HG03139 (cell line): ENCODE data around the gene PARD3.
"Not testable (repeated sequence)": the region's sequence is repeated elsewhere in the genome, so short reads cannot be mapped to it uniquely, and the experiment has no call there.

ENCODE experiments used
- ATAC-seq: cut with Tn5 transposase; IDR thresholded peaks from one replicate; pipeline ENCODE4 v1.9.1; 2021; ENCODE audit not compliant: unreplicated experiment

Gene PARD3

DNA sequence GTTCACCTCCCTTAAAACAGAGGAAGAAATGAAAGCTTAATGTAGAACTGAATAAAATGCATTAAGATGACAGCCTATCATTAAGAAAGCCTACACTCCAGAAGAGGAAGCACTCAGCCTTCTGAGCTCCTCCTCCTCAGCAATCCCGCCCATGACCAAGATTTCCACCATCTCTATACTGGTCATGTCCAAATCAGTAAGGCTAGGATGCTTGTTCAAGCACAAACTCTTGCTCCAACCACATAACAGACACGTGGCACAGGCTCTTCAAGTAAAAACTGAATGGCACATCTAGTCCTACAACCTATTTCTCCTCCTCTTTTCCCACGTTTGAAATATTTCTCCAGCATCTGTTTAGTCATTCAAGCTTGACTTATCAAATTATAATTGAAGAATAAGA is 454.1 kb downstream of the PARD3 start:
- no peak for ATAC-seq

DNA sequence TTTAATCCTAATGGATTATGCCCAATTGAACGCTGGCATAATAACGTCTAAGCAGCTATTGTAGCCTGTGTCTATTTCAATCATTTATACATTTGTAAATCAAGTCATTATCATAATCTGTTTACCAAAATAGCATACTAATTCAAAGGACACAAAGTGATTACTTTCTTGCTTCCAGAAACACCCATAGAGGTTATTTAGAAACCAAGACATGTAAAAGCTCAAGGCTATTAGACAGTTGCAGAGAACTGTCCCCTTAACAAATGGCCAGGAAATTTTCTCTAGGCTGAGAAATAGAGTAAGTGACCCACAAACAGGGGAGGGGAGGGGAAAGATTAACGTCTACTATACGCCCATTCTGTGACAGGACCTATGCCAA is 455.7 kb downstream of the PARD3 start:
- no peak for ATAC-seq

DNA sequence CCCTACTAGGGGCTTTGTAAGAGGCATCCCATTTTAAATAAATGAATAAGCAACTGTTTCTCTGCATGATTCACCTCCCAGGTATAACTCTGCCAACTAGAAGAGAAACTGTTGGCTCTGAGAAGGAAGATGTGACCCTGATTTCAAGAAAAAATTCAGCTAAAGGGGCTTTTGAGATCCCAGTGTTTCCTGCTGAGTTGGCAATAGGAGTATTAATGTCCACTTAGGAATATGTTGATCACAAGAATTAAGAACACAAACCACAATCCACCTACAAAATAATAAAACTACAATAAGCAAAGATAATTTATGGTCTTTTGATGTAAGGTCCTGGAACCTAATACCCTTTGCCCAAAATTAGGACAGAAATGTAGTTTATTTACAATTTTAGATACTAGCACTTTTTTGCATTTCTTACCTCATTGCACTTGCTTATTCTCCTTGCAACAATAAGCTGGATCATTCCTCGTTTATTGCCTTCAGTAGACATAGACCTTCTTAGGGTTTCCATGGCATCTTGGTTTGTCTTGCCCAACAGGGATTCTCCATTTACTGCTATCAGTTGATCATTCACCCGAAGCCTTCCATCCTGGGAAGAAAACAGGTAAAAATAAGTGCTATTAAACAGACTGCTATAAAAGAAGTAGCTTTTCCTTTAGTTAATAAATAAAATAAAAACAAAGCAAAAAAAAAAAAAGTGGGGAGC is 456.2 kb downstream of the PARD3 start:
- ATAC-seq = no peak

DNA sequence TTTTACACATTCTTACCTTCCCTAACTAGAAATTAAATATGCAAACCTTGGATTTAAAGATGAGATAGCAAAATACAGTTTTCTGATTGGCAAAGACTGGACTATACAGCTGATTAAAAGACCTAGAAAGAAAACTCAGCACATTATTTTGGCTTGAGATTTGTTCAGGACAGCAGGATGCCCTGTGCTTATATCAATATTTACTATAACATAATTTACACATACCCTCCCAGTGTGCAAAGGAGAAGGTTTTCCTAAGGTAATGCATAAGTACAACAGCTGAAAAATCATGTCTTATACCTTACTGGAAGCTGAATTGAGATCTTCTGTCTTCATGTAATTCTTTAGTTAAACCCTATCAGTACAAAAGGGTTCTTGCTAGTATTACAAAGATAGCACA is 458.6 kb downstream of the PARD3 start:
- ATAC-seq = no peak

DNA sequence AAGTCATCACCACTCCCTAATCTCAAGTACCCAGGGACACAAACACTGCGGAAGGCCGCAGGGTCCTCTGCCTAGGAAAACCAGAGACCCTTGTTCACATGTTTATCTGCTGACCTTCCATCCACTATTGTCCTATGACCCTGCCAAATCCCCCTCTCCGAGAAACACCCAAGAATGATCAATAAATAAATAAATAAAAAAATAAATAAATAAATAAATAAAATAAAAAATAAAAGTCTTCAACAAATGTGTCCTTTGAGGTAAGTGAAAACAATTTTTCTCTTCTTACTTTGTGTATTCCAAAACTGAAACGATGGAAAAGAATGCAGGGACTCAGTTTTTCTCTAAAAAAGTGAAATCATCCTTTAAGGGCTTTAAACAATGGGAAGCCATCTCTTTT is 461.6 kb downstream of the PARD3 start:
- ATAC-seq = not testable (repeated sequence)

DNA sequence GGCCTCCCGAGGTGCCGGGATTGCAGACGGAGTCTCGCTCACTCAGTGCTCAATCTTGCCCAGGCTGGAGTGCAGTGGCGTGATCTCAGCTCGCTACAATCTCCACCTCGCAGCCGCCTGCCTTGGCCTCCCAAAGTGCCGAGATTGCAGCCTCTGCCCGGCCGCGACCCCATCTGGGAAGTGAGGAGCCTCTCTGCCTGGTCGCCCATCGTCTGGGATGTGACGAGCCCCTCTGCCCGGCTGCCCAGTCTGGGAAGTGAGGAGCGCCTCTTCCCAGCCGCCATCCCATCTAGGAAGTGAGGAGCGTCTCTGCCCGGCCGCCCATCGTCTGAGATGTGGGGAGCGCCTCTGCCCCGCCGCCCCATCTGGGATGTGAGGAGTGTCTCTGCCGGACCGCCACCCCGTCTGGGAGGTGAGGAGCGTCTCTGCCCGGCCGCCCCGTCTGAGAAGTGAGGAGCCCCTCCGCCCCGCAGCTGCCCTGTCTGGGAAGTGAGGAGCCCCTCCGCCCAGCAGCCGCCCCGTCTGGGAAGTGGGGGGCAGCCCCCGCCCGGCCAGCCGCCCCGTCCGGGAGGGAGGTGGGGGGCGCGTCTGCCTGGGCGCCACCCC is 462.4 kb downstream of the PARD3 start:
- ATAC-seq = not testable (repeated sequence)

DNA sequence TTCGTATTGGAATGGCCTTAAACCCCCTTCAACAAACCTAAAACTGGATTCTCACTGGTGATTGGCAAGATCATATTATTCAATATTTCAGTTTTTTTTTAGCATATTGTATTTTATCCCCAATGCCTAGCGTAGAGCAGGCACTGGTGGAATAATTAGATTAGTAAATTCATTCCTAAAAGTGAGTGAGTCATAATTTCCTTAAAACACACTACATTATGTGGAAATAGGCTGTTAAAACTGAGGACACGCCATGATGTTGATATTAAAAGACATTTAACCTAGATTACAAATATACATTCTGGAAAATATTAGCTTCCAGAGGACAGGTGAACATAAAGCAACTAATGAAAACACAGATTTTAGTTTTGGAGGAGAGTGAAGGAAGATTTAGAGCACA is 463.9 kb downstream of the PARD3 start:
- ATAC-seq = no peak

DNA sequence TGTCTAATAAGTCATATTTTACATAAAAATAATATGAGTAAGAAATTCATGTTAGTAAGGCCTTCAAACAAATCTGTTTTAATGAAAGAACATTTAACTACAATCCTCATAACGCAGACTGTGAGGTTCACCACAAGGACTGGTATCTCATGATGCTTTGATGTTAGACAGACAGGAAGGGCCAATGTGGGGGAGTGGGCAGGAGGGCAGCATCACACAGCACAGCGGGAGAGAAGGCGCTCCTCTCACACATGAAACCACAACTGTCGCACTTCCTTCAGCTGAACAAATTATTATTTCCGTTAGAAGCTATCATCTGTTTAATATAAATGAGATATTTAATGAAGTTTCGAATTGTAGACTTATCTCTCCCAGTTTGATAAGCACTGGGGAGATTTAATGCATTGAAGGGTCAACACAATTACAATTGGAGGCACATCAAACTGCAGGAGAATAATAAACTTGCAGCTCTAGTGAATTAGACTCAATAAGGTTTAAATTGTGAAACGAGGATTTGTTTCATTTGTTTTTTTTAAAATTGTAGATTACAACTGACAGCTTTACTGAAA is 466.1 kb downstream of the PARD3 start:
- no peak for ATAC-seq

DNA sequence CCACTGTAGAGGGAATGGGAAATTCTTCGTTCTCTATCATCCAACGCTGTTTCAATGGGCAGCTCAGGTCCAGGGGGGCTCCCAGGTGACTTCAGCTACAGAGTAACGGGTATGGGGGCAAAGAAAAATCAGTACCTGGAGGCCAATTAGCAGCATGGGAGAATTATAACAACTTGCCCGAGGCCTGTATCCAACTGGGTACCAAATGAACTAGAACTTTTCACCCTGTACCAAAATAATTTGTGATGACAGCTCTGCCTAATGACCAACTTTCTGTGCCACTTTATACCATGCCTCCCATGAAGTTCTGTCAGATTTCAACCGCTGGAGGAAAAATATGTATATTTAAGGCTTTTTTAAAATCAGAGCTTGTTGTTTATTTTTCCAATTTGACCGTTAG is 467.1 kb downstream of the PARD3 start:
- no peak for ATAC-seq

DNA sequence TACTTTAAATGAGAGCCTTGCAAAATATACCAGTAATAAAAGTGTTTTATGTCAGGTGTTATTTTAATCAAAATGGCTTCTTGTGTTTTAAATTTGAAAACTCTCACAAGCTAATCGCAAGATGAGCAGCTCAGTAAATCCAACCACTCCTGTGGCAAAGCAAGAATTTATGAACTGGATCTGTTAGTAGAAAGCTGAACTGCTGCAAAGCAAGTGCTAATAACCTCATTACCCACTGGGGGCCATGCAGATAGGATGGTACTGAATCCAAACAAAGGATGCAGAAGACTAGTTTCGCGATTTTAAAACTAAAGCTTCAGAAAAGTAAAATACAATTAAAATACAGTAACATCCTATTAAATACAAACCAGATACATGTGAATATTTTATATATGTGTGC is 468.0 kb downstream of the PARD3 start:
- no peak for ATAC-seq

DNA sequence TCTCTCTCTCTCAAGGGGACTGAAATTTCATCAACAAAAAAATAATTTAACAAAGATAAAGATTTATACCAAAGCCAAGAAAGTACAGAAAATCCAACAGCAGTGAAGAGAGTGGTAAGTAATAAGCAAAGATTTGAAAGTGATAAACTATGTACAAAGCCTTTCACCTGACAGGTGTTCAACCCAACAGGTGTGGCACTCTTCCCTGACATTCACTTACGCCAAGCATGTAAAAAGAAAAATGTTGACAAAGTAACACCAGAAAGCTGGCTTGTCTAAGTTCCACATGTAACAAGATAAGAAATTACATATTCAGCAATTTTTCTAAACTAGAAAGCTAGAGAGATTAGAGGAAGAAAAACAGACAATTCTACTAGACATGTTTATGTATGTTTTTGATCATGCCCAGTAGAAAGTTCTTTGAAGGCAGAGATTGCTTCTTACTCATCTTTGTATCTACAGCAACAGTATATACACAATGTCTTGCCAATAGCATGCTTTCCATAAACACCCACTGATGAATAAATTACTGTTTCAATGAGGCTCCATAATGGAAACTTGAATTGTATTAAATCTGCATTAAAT is 468.5 kb downstream of the PARD3 start:
- no peak for ATAC-seq

DNA sequence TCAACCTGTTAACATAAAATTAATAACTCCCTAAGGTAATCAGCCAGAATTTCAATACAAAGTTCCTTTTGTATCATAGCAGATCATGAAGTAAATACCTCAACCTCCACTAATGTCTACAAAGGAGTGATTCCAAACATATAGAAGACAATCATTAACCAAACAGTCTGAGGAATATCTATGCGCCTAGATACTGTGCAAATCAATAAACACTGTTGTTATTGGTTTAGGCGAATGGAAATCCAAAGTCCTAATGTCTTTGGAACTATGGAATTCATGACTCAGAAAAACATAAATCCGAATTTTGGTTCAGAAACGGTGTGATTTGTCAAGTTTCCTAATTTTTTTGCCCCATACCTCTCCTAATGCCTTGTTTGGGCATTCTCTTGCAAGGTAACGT is 469.7 kb downstream of the PARD3 start:
- ATAC-seq = no peak

DNA sequence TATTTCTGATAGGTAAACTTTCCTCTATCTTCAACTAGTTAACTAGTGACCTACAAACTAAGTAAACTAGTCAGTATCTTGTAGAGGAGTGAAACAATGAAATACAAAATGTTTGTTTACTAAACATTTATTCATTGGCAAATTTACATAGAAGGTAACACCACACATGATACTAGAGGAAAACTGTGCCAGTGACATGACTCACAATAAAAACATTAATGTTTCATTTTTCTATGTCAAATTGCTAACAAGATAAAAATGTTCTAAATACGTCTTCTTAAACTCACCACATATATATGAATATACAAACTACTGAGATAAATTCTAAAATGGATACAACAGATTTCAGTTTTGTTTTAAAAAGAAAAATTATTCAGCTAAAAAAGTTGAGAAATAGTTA is 471.3 kb downstream of the PARD3 start:
- ATAC-seq = no peak

DNA sequence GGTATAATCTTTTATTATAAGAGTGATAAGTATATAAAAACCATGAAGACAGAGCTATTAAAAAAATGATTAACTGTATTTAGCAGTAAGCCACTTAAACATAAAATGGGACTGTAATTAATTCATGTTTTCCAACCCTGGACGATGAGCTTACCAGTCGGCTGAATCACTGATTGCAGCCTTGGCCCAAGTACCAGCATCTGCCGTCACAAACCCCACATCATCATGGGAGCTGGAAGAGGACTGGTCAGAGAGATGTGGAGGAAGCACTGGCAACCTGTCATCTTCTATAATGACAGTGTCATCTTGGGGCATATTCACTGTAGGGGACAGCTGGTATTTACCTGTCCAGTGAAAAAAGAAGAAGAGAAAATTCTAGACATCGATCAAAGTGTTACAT is 473.6 kb downstream of the PARD3 start:
- ATAC-seq = no peak

DNA sequence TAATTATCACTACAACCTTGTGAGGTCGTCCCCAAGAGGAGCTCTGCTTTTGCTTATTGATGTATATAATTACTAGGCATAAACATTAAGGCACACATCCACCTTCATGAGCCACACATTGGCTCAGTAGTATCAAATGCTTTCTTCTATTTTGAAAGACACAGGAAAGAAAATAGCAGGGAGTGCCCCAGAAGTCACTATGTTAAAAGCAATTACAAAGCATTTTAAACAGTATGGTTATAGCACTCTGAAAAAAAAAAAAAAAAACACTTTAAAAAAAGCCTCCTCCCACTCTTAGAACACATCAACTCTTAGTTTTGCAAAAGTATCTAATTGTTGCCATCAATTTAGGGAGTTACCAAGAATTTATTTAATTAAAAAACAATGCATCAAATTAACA is 474.2 kb downstream of the PARD3 start:
- no peak for ATAC-seq

DNA sequence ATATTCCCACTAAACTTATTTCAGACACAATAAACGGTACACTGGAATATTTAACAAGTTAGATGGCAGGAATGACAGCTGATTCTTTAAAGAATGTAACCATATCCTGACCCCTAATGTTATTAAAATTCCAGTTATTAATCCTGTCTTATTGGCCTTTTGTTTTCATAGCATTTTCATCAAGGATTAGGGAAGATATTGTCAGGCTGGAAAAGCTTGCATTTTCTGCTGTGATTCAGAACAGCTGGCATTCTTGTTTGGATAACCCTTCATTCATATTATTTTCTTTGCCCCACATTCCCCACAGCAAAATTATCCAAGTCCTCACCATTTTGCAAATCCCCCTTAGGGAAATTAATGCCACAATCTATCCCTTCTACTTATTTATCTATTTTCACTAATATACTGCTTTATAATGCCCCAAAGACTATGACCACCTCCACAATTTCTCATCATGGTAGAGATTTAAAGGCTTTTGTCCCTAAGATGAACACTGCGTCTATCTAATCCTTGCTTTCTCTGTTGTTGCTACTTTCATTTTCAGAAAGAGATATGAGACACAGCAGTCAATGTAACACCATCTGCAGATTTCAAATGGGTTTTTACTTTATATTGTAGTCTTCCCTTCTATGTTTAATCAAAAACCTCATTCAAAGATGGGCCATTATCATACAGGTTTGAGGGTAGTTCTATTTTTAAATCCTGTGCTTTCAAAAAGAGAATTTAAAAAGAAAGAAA is 475.1 kb downstream of the PARD3 start:
- ATAC-seq = no peak

DNA sequence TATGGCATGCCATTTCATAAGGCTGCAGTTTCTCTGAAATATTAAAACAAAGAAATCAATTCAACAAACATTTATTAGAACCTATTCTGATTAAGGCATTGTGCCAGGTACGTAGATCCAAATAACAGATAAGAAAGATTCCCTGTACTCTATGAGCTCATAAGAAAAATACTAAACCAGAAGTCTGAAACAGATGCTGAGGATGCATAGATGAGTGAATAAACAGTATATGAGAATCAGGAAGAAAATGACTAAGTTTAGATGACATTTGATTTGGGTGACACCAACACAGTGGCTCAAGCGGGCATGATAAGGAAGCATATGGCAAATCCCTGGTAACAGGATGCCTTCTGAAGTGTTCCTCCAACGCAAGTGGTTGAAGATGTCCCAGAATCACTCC is 477.2 kb downstream of the PARD3 start:
- no peak for ATAC-seq

DNA sequence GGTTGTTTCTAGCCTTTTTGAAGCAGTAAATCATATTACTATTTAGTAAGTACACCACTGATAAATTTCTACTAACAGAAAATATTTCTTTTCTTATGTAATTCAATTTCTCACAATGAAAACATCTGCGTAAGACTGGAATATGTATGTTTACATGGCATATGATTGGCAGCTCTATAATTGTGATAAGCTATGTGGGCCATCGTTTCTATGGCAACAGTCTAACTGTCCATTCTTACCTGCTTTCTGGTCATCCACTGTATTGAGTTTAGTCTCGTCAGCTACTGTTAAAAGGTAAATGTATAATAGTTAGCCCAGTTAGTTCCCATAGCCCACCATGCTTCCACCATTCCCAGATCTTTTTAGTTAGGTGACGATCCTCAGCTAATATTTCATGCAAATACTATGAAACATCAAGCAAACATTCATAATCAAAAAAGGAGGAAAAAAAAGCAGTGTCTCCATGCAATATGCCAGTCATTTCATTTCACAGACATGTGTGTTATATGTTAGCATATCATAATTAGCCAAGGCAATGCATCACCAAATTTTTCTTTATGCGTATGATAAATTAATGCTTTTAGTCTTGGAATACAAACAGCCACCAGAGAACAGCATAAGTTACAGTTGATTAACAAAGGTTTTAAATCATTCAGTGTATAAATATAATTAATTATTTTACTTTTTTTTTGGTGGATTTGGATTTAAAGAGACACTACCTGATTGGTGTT is 479.0 kb downstream of the PARD3 start:
- no peak for ATAC-seq

DNA sequence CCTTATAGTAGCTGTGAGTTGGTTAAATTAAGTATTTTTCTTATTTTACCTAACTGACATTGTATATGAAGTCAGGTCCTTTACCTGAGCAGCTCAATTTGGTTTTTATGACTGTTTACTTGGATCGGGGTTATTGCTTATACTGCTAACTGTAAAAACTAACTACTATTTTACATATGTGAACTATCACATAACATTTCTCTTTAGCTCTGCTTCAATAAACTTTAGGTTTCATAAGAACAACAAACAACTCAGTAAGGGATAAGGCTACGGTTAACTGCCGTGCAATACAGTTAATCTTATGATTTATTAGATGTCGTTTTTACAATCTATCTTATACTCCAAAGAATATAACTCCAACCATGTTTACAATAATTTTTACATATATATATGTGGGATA is 480.2 kb downstream of the PARD3 start:
- ATAC-seq = no peak

DNA sequence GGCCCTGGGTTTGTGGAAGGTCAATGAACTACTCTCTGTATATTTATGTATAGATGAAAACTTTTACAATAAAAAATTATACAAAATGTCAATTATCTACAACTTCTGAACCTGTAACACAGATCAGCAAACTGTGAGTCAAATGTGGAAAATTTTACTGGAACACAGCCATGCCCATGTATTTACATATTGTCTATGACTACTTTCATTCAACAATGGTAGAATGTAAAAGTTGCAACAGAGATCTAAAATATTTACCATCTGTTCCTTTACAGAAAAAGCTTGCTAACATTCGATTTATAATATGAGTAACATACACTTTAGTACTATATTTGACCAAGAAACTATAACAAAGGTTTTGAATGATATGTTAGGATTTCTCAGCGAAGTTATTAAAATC is 481.6 kb downstream of the PARD3 start:
- ATAC-seq = no peak

DNA sequence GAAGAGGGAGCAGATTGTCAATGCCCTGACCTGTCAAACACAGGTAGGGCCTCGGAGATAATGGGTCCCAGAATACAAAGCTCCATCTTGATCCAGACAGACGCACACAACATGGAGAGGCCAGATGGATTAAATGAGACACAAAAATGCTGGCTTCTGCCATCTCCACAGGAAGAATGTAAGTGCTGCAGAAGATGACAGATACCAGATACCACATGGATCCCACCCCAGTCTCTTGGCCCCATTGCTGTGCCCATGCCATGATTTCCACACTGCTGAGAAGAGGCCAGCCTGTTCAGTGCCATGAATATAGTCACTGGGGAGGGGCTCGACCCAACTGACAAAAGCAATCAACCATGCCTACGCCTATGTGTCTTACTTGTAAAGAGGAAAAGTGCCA is 487.9 kb downstream of the PARD3 start:
- no peak for ATAC-seq
